K562 (cell line): ENCODE measurements around the gene HRH3. TPM values are rescaled to one million over a fixed set of nuclear protein-coding genes. Genes with fewer than 3 reads are reported as not detected.

ENCODE experiments used
- ATAC-seq: fragments of 200-7000 bp; cut with Tn5 transposase; 3 replicates; pipeline ENCODE4 v1.9.1; 2020; ENCODE audit warnings: moderate library complexity
- BruUV-seq: library from RNA; stranded (reverse); fragments of 400-500 nt; replicated peaks from 2 replicates; lab custom pipeline; 2021; lab: Mats Ljungman, UMichigan
- CTCF ChIA-PET: fragments of 300-600 bp; formaldehyde crosslinking; extraction: SDS; loops from one replicate; lab custom pipeline; 2021; ENCODE audit warnings: low intra/inter-chr PET ratio; lab: Yijun Ruan, JAX
- POLR2A ChIA-PET: fragments of 300-600, 350-650 bp; sonication (Branson Sonifier 250); formaldehyde crosslinking; extraction: SDS; loops from one replicate; lab custom pipeline; 2021; ENCODE audit warnings: antibody characterized with exemption, inconsistent platforms; lab: Yijun Ruan, JAX
- DNase-seq, 4 experiments: peaks; one replicate each; pipeline versions ENCODE4 v3.0.0 to v3.0.0-alpha.2; 2011 to 2018; ENCODE audit warnings: low spot score in 3 of 4, mixed read lengths in 3 of 4; ENCODE audit errors: extremely low read depth in 1 of 4
- FAIRE-seq: peaks from 2 replicates; lab custom pipeline; 2011; peaks lifted over from hg19 to GRCh38; lab: Jason Lieb, UNC
- H2AFZ ChIP-seq: 2 replicates; pipeline ENCODE4 v1.6.0; 2011; ENCODE audit warnings: low read depth, low read length, control low read depth, inconsistent platforms
- H3K27ac ChIP-seq: fragments of 200-600 bp; 3 replicates; pipeline ENCODE4 v1.8.0; 2011; ENCODE audit warnings: low read depth, mild to moderate bottlenecking, control low read depth, inconsistent platforms, low read length, moderate library complexity, mixed read lengths; ENCODE audit errors: extremely low read depth
- H3K27me3 ChIP-seq, 2 experiments: fragments of 300-600 bp in 1 of 2; 2 replicates in 1 of 2; 3 replicates in 1 of 2; pipeline versions ENCODE4 v1.6.0 to v1.8.0; 2011; ENCODE audit warnings: inconsistent platforms in 2 of 2, low read length in 2 of 2, mild to moderate bottlenecking in 1 of 2, mixed read lengths in 1 of 2, moderate library complexity in 1 of 2; ENCODE audit not compliant: control insufficient read depth in 2 of 2, insufficient read depth in 2 of 2
- H3K36me3 ChIP-seq: fragments of 300-600 bp; 3 replicates; pipeline ENCODE4 v1.8.0; 2011; ENCODE audit warnings: mild to moderate bottlenecking, low read length, inconsistent platforms; ENCODE audit not compliant: control insufficient read depth, insufficient read depth
- H3K4me1 ChIP-seq, 2 experiments: fragments of 200-600 bp in 1 of 2; replicated peaks in 1 of 2; 2 replicates in 1 of 2; 3 replicates in 1 of 2; pipeline versions ENCODE4 v1.5.1 to v1.8.0; 2011; ENCODE audit warnings: inconsistent platforms in 2 of 2, low read length in 2 of 2, mild to moderate bottlenecking in 1 of 2, mixed read lengths in 1 of 2, moderate library complexity in 1 of 2; ENCODE audit not compliant: control insufficient read depth in 2 of 2, insufficient read depth in 2 of 2
- H3K4me2 ChIP-seq: 2 replicates; pipeline ENCODE4 v1.6.1; 2011; ENCODE audit warnings: low read length, control low read depth, inconsistent platforms, mixed read lengths; ENCODE audit not compliant: insufficient read depth
- H3K4me3 ChIP-seq: fragments of 200-600 bp; sonication (generic), shearing (Covaris generic); 2 replicates; pipeline ENCODE4 v1.5.1; 2016; ENCODE audit warnings: control low read depth, inconsistent platforms
- H3K79me2 ChIP-seq: fragments of 200-600 bp; 3 replicates; pipeline ENCODE4 v1.8.0; 2011; ENCODE audit warnings: low read length, inconsistent platforms; ENCODE audit not compliant: control insufficient read depth, insufficient read depth
- H3K9ac ChIP-seq, 2 experiments: 2 replicates each; pipeline versions ENCODE4 v1.6.0 to v1.6.1; 2011; ENCODE audit warnings: low read depth in 2 of 2, low read length in 2 of 2, control low read depth in 1 of 2, inconsistent platforms in 1 of 2, mild to moderate bottlenecking in 1 of 2, mixed read lengths in 1 of 2; ENCODE audit not compliant: insufficient read depth in 1 of 2
- H3K9me1 ChIP-seq: one replicate; pipeline ENCODE4 v1.6.0; 2011; ENCODE audit warnings: inconsistent platforms, mild to moderate bottlenecking, low read length, moderate library complexity; ENCODE audit not compliant: control insufficient read depth, insufficient read depth
- H3K9me3 ChIP-seq: replicated peaks from 2 replicates; pipeline ENCODE4 v1.5.1; 2011; ENCODE audit warnings: low read depth, low read length, inconsistent platforms; ENCODE audit not compliant: control insufficient read depth, insufficient read depth
- H4K20me1 ChIP-seq: replicated peaks from 2 replicates; pipeline ENCODE4 v1.6.1; 2011; ENCODE audit warnings: low read length, inconsistent platforms, mixed read lengths; ENCODE audit not compliant: control insufficient read depth, insufficient read depth
- ZBTB11 ChIP-seq, 3 experiments: fragments of 200-800 bp in 1 of 3; fragments of 250-450 bp in 1 of 3; fragments of 450-650 bp in 1 of 3; sonication (Bioruptor Pico) in 1 of 3; sonication (Bioruptor generic) in 1 of 3; formaldehyde crosslinking in 1 of 3; IDR thresholded peaks; 2 replicates each; pipeline versions ENCODE4 v1.6.1 to v1.8.0; 2016 to 2022; ENCODE audit warnings: mild to moderate bottlenecking in 2 of 3, missing genetic modification characterization in 2 of 3, missing compliant biosample characterization in 1 of 3, moderate library complexity in 1 of 3
- ZFPM2 ChIP-seq: fragments of 250-450 bp; sonication (Bioruptor Pico); IDR thresholded peaks from 2 replicates; pipeline ENCODE4 v1.5.1; 2022; ENCODE audit warnings: mild to moderate bottlenecking
- ZNF407 ChIP-seq: fragments of 450-650 bp; IDR thresholded peaks from 2 replicates; pipeline ENCODE4 v1.6.1; 2016; ENCODE audit warnings: low read depth
- ZNF592 ChIP-seq: fragments of 450-650 bp; IDR thresholded peaks from 2 replicates; pipeline ENCODE4 v1.6.1; 2017; ENCODE audit warnings: antibody characterized with exemption, mild to moderate bottlenecking
- WGBS: fragments of 100-300 bp; shearing (Covaris generic); methylation state at CpG from one replicate; pipeline ENCODE4 v1.1.6; 2016; ENCODE audit warnings: low coverage, mixed read lengths; ENCODE audit not compliant: insufficient coverage; ENCODE audit errors: missing lambda C conversion rate; 5-methylcytosine and 5-hydroxymethylcytosine counted together
- in situ Hi-C: fragments of 300-500 bp; cut with MboI; formaldehyde crosslinking; loops from 4 replicates; pipeline ENCODE4 v1.15.0; 2018; ENCODE audit warnings: inconsistent platforms, mixed read lengths
- intact Hi-C: fragments of 100-400 bp; cut with micrococcal nuclease; formaldehyde crosslinking; loops from 2 replicates; pipeline ENCODE4 v1.14.2; 2022
- polyA plus RNA-seq, 8 experiments: library from polyadenylated mRNA; depleted of rRNA in 4 of 8; stranded (reverse) in 5 of 8; unstranded in 3 of 8; fragments of >200 nt; fragmentation: Nextera tagmentation in 2 of 8; fragmentation: Illumina TruSeq in 1 of 8; extraction: Ambion mirVana in 2 of 8; extraction: Trizol in 1 of 8; gene quantifications; 2 replicates each; pipeline versions ENCODE4 v1.2.1 to v1.2.3, GENCODE V29; 2011 to 2014; ENCODE audit warnings: inconsistent platforms in 1 of 8, missing spikeins in 1 of 8
- total RNA-seq, 7 experiments: library from RNA; depleted of rRNA in 6 of 7; stranded (reverse); fragments of >200 nt in 6 of 7; fragmentation: Illumina TruSeq in 2 of 7; extraction: Trizol in 2 of 7; gene quantifications; 2 replicates each; pipeline versions ENCODE4 v1.2.1 to v1.2.3, GENCODE V29; 2011 to 2021; ENCODE audit warnings: low replicate concordance in 1 of 7

Gene HRH3
- total and polyA plus RNA-seq, 9 of the 15 experiments (the other 6 are each of a cell fraction or from before 2014, with no cell fraction given) = not detected

GRCh38 chr20:62259294-62259565 is 39.2 kb upstream of the HRH3 start:
- ATAC-seq = no peak
- Histone ChIP-seq H4K20me1 (peaks cover 17% of the 10 kb centered on the region), H3K9ac (no peak overlapping the region; a peak in 1 of 4 replicates), H3K4me1 (peaks cover 0 to 15% of the 10 kb centered on the region in 2 experiments; a peak in 2 of 5 replicates), H3K79me2 (0 out of 3 replicates have a peak, but pooled peaks cover 3% of the 10 kb centered on the region), H3K9me1 (no peaks in the 10 kb centered on the region), H3K27me3 (no peaks in the 10 kb centered on the region), H3K27ac (no peak overlapping the region), H3K36me3 (peaks cover 36% of the 10 kb centered on the region; the same call in 2 of the 3 replicates), H3K4me2 (no peak overlapping the region), H2AFZ (no peak overlapping the region), H3K9me3 (no peaks in the 10 kb centered on the region), H3K4me3 (no peak overlapping the region)
- intact Hi-C loops = no loop called here
- ChIA-PET POLR2A (interaction anchor here (0.6 to 1.3 kb wide), 3 partner anchors 13 to 22 kb away, joined by 3 to 4 read pairs (median 3); no protein-coding TSS in a partner anchor), CTCF (no interaction called here)
- no peak for DNase-seq
- 87% methylated on average over 8 of the region's 8 CpGs for WGBS
- in situ Hi-C loops = no loop called here
- FAIRE-seq = no peak
- no TSS peak for BruUV-seq
- TF ChIP-seq ZNF407 (no peak), ZNF592 (no peak), ZFPM2 (no peak), ZBTB11 (CRISPR knock-in tag; IDR thresholded peaks at IDR 0.05) (no peak)
